ENCODE measurements around the gene P2RX1. TPM values are rescaled to one million over a fixed set of nuclear protein-coding genes. Genes with fewer than 3 reads are reported as not detected.

The P2RX1 gene
- total and polyA plus RNA-seq, 12 donors, result 0.42 to 8.6 (median 1.1) TPM

- DNase-seq, result no peak
- Histone ChIP-seq H3K9me3 (replicated peaks in 1 of 3) (no peaks in the 10 kb centered on the region), H3K4me3 (no peak overlapping the region), H3K27me3 (no peaks in the 10 kb centered on the region), H3K36me3 (replicated peaks in 1 of 2) (no peaks in the 10 kb centered on the region), H3K4me1 (replicated peaks in 1 of 2) (peaks cover 9 to 20% of the 10 kb centered on the region in 2 donors), H3K27ac (peak overlapping the region in 1 of 5 donors; percentile 34)
- TF ChIP-seq CTCF (IDR thresholded peaks at IDR 0.05), result no peak
- no peak for TF ChIP-seq POLR2A (IDR thresholded peaks at IDR 0.05)
- intact Hi-C loops (cut with DNase I), result no loop called here
- WGBS, 4 donors, result 91 to 98% (median 96%) methylated on average over 10 to 12 of the region's 12 CpGs
Measured at GRCh38 chr17:3956983-3957382, 40.7 kb upstream of the P2RX1 start.

- no peaks in the 10 kb centered on the region for H3K9me3 ChIP-seq (replicated peaks in 1 of 3)
- intact Hi-C loops (cut with DNase I), result no loop called here
- WGBS, 4 donors, result 74 to 83% (median 79%) methylated on average over 10 to 15 of the region's 15 CpGs
- H3K36me3 ChIP-seq (replicated peaks in 1 of 2), result no peaks in the 10 kb centered on the region
- no peak overlapping the region for H3K4me3 ChIP-seq
- no peak overlapping the region for H3K27ac ChIP-seq
- DNase-seq, result no peak
- no peaks in the 10 kb centered on the region for H3K27me3 ChIP-seq
- peaks cover 6 to 19% of the 10 kb centered on the region in 2 donors for H3K4me1 ChIP-seq (replicated peaks in 1 of 2)
- TF ChIP-seq CTCF (IDR thresholded peaks at IDR 0.05) (no peak), POLR2A (IDR thresholded peaks at IDR 0.05) (no peak)
Measured at GRCh38 chr17:3956327-3956957, 40.2 kb upstream of the P2RX1 start.

- Histone ChIP-seq H3K27ac (peak overlapping the region in 2 of 5 donors; percentile 47 to 55), H3K36me3 (replicated peaks in 1 of 2) (no peaks in the 10 kb centered on the region), H3K4me3 (no peak overlapping the region), H3K27me3 (no peaks in the 10 kb centered on the region), H3K4me1 (replicated peaks in 1 of 2) (peaks cover 0 to 12% of the 10 kb centered on the region in 2 donors), H3K9me3 (replicated peaks in 1 of 3) (no peaks in the 10 kb centered on the region)
- intact Hi-C loops (cut with DNase I), result no loop called here
- WGBS, 4 donors, result 79 to 86% (median 84%) methylated on average over 10 of the region's 10 CpGs
- TF ChIP-seq POLR2A (IDR thresholded peaks at IDR 0.05), result no peak
- TF ChIP-seq CTCF (IDR thresholded peaks at IDR 0.05), result no peak
- DNase-seq, result no peak
Measured at GRCh38 chr17:3955673-3955988, 39.4 kb upstream of the P2RX1 start.

- intact Hi-C loops (cut with DNase I), result no loop called here
- WGBS, 4 donors, result 50 to 65% (median 60%) methylated on average over 15 to 18 of the region's 18 CpGs
- no peaks in the 10 kb centered on the region for H3K27me3 ChIP-seq
- TF ChIP-seq POLR2A (IDR thresholded peaks at IDR 0.05) (no peak), CTCF (IDR thresholded peaks at IDR 0.05) (no peak)
- H3K4me3 ChIP-seq, result no peak overlapping the region
- H3K27ac ChIP-seq, result peak overlapping the region in 2 of 5 donors; percentile 47 to 55
- no peaks in the 10 kb centered on the region for H3K9me3 ChIP-seq (replicated peaks in 1 of 3)
- peak in 1 of 7 donors; percentile 51 for DNase-seq
- no peaks in the 10 kb centered on the region for H3K36me3 ChIP-seq (replicated peaks in 1 of 2)
- peaks cover 0 to 7% of the 10 kb centered on the region in 2 donors for H3K4me1 ChIP-seq (replicated peaks in 1 of 2)
Measured at GRCh38 chr17:3954976-3955672, 38.9 kb upstream of the P2RX1 start.
